ENCODE results near the gene PDGFC. TPM values are rescaled to one million over a fixed set of nuclear protein-coding genes. Genes with fewer than 3 reads are reported as not detected.

PDGFC gene
- total RNA-seq, 1 experiment from 2014 or later: 5.3 TPM

- TF ChIP-seq PREB (CRISPR knock-in tag; IDR thresholded peaks at IDR 0.05; ENCODE audit: borderline replicate concordance): no peak
- TF ChIP-seq, protein P1, sequence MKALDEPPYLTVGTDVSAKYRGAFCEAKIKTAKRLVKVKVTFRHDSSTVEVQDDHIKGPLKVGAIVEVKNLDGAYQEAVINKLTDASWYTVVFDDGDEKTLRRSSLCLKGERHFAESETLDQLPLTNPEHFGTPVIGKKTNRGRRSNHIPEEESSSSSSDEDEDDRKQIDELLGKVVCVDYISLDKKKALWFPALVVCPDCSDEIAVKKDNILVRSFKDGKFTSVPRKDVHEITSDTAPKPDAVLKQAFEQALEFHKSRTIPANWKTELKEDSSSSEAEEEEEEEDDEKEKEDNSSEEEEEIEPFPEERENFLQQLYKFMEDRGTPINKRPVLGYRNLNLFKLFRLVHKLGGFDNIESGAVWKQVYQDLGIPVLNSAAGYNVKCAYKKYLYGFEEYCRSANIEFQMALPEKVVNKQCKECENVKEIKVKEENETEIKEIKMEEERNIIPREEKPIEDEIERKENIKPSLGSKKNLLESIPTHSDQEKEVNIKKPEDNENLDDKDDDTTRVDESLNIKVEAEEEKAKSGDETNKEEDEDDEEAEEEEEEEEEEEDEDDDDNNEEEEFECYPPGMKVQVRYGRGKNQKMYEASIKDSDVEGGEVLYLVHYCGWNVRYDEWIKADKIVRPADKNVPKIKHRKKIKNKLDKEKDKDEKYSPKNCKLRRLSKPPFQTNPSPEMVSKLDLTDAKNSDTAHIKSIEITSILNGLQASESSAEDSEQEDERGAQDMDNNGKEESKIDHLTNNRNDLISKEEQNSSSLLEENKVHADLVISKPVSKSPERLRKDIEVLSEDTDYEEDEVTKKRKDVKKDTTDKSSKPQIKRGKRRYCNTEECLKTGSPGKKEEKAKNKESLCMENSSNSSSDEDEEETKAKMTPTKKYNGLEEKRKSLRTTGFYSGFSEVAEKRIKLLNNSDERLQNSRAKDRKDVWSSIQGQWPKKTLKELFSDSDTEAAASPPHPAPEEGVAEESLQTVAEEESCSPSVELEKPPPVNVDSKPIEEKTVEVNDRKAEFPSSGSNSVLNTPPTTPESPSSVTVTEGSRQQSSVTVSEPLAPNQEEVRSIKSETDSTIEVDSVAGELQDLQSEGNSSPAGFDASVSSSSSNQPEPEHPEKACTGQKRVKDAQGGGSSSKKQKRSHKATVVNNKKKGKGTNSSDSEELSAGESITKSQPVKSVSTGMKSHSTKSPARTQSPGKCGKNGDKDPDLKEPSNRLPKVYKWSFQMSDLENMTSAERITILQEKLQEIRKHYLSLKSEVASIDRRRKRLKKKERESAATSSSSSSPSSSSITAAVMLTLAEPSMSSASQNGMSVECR (CRISPR knock-in tag; IDR thresholded peaks at IDR 0.05; ENCODE audit: borderline replicate concordance): no peak
- no peak for TF ChIP-seq SP1 (CRISPR knock-in tag; conservative IDR thresholded peaks at IDR 0.05)
- no peak for TF ChIP-seq E2F1 (CRISPR knock-in tag; IDR thresholded peaks at IDR 0.05)
- no peak for TF ChIP-seq NFATC4 (CRISPR knock-in tag; IDR thresholded peaks at IDR 0.05)
- TF ChIP-seq, protein P2, sequence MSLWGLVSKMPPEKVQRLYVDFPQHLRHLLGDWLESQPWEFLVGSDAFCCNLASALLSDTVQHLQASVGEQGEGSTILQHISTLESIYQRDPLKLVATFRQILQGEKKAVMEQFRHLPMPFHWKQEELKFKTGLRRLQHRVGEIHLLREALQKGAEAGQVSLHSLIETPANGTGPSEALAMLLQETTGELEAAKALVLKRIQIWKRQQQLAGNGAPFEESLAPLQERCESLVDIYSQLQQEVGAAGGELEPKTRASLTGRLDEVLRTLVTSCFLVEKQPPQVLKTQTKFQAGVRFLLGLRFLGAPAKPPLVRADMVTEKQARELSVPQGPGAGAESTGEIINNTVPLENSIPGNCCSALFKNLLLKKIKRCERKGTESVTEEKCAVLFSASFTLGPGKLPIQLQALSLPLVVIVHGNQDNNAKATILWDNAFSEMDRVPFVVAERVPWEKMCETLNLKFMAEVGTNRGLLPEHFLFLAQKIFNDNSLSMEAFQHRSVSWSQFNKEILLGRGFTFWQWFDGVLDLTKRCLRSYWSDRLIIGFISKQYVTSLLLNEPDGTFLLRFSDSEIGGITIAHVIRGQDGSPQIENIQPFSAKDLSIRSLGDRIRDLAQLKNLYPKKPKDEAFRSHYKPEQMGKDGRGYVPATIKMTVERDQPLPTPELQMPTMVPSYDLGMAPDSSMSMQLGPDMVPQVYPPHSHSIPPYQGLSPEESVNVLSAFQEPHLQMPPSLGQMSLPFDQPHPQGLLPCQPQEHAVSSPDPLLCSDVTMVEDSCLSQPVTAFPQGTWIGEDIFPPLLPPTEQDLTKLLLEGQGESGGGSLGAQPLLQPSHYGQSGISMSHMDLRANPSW (CRISPR knock-in tag; conservative IDR thresholded peaks at IDR 0.05; ENCODE audit: low read depth): no peak
- no peak for TF ChIP-seq CREM (CRISPR knock-in tag; IDR thresholded peaks at IDR 0.05)
- TF ChIP-seq, protein P3, sequence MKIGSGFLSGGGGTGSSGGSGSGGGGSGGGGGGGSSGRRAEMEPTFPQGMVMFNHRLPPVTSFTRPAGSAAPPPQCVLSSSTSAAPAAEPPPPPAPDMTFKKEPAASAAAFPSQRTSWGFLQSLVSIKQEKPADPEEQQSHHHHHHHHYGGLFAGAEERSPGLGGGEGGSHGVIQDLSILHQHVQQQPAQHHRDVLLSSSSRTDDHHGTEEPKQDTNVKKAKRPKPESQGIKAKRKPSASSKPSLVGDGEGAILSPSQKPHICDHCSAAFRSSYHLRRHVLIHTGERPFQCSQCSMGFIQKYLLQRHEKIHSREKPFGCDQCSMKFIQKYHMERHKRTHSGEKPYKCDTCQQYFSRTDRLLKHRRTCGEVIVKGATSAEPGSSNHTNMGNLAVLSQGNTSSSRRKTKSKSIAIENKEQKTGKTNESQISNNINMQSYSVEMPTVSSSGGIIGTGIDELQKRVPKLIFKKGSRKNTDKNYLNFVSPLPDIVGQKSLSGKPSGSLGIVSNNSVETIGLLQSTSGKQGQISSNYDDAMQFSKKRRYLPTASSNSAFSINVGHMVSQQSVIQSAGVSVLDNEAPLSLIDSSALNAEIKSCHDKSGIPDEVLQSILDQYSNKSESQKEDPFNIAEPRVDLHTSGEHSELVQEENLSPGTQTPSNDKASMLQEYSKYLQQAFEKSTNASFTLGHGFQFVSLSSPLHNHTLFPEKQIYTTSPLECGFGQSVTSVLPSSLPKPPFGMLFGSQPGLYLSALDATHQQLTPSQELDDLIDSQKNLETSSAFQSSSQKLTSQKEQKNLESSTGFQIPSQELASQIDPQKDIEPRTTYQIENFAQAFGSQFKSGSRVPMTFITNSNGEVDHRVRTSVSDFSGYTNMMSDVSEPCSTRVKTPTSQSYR (CRISPR knock-in tag; IDR thresholded peaks at IDR 0.05): no peak
- TF ChIP-seq MXD4 (CRISPR knock-in tag; IDR thresholded peaks at IDR 0.05; ENCODE audit: borderline replicate concordance): no peak
- no peak for TF ChIP-seq CBFB (CRISPR knock-in tag; IDR thresholded peaks at IDR 0.05; ENCODE audit: low read depth)
- no peak for TF ChIP-seq E2F4 (CRISPR knock-in tag; IDR thresholded peaks at IDR 0.05; ENCODE audit: borderline replicate concordance, low read depth)
- no peak for TF ChIP-seq ZNF219 (CRISPR knock-in tag; IDR thresholded peaks at IDR 0.05; ENCODE audit: borderline replicate concordance)
Measured at GRCh38 chr4:157005193-157005592, 33.6 kb upstream of the PDGFC start (continued).

Measured in WTC11 (cell line).